Measurements from ENCODE around the gene CCDC171. TPM values are rescaled to one million over a fixed set of nuclear protein-coding genes. Genes with fewer than 3 reads are reported as not detected.

Gene CCDC171
- polyA plus RNA-seq, 3 donors: 0.08 to 0.17 (median 0.10) TPM

- H3K27ac Mint-ChIP-seq: no peak overlapping the region
- Histone ChIP-seq H3K4me2 (replicated peaks; ENCODE audit: extremely low read depth, low read length, poor library complexity, severe bottlenecking) (no peak overlapping the region), H3K79me2 (ENCODE audit: insufficient read depth, low read length) (no peaks in the 10 kb centered on the region), H3K27me3 (ENCODE audit: control insufficient read depth in 2 of 2, insufficient read depth in 2 of 2, low read length in 2 of 2) (no peaks in the 10 kb centered on the region), H3K9me3 (replicated peaks in 1 of 2; ENCODE audit: control insufficient read depth in 1 of 2, insufficient read depth in 1 of 2, low read length in 2 of 2) (no peaks in the 10 kb centered on the region), H3K4me1 (ENCODE audit: control insufficient read depth in 1 of 2, insufficient read depth in 2 of 2, low read length in 2 of 2) (no peaks in the 10 kb centered on the region), H3K4me3 (replicated peaks in 1 of 3; ENCODE audit: low read depth in 2 of 3, low read length in 3 of 3) (no peak overlapping the region), H2AFZ (ENCODE audit: insufficient read depth, low read depth, low read length, poor library complexity, severe bottlenecking) (no peak overlapping the region), H3K9ac (ENCODE audit: insufficient read depth, low read length, poor library complexity, severe bottlenecking) (no peak overlapping the region), H3K27ac (ENCODE audit: low read depth in 1 of 2, low read length in 2 of 2) (no peak overlapping the region), H3K36me3 (replicated peaks in 1 of 2; ENCODE audit: control insufficient read depth in 1 of 2, insufficient read depth in 2 of 2, low read length in 2 of 2) (no peaks in the 10 kb centered on the region), H4K20me1 (ENCODE audit: insufficient read depth, low read length) (no peaks in the 10 kb centered on the region)
- no CpG with 5 or more reads among the region's 2 CpGs for WGBS (ENCODE audit: insufficient coverage)
- no peaks in the 10 kb centered on the region for H3K36me3 Mint-ChIP-seq
- DNase-seq: no peak
- intact Hi-C loops (cut with micrococcal nuclease): no loop called here
- H3K4me1 Mint-ChIP-seq: no peaks in the 10 kb centered on the region
- no peak overlapping the region for H3K4me3 Mint-ChIP-seq
- H3K9me3 Mint-ChIP-seq: peaks cover 0 to 2% (median 0%) of the 10 kb centered on the region in 7 donors
- no peaks in the 10 kb centered on the region for H3K27me3 Mint-ChIP-seq (ENCODE audit: low read depth in 3 of 3)
- no peak for TF ChIP-seq CTCF (IDR thresholded peaks at IDR 0.05)
Measured at GRCh38 chr9:15851766-15852165, 298.9 kb downstream of the CCDC171 start.

GRCh38 chr9:15856591-15856990 is 303.7 kb downstream of the CCDC171 start:
- Histone ChIP-seq H3K36me3 (replicated peaks in 1 of 2; ENCODE audit: control insufficient read depth in 1 of 2, insufficient read depth in 2 of 2, low read length in 2 of 2) (no peaks in the 10 kb centered on the region), H3K9me3 (replicated peaks in 1 of 2; ENCODE audit: control insufficient read depth in 1 of 2, insufficient read depth in 1 of 2, low read length in 2 of 2) (peaks cover 0 to 3% of the 10 kb centered on the region in 2 donors), H3K4me3 (replicated peaks in 1 of 3; ENCODE audit: low read depth in 2 of 3, low read length in 3 of 3) (no peak overlapping the region), H3K27ac (ENCODE audit: low read depth in 1 of 2, low read length in 2 of 2) (no peak overlapping the region), H4K20me1 (ENCODE audit: insufficient read depth, low read length) (no peaks in the 10 kb centered on the region), H3K9ac (ENCODE audit: insufficient read depth, low read length, poor library complexity, severe bottlenecking) (no peak overlapping the region), H3K4me2 (replicated peaks; ENCODE audit: extremely low read depth, low read length, poor library complexity, severe bottlenecking) (no peak overlapping the region), H2AFZ (ENCODE audit: insufficient read depth, low read depth, low read length, poor library complexity, severe bottlenecking) (no peak overlapping the region), H3K27me3 (ENCODE audit: control insufficient read depth in 2 of 2, insufficient read depth in 2 of 2, low read length in 2 of 2) (no peaks in the 10 kb centered on the region), H3K4me1 (ENCODE audit: control insufficient read depth in 1 of 2, insufficient read depth in 2 of 2, low read length in 2 of 2) (no peaks in the 10 kb centered on the region), H3K79me2 (ENCODE audit: insufficient read depth, low read length) (no peaks in the 10 kb centered on the region)
- peaks cover 0 to 2% (median 0%) of the 10 kb centered on the region in 7 donors for H3K9me3 Mint-ChIP-seq
- H3K27ac Mint-ChIP-seq: no peak overlapping the region
- H3K4me1 Mint-ChIP-seq: no peaks in the 10 kb centered on the region
- no peaks in the 10 kb centered on the region for H3K27me3 Mint-ChIP-seq (ENCODE audit: low read depth in 3 of 3)
- H3K4me3 Mint-ChIP-seq: no peak overlapping the region
- no peak for DNase-seq
- intact Hi-C loops (cut with micrococcal nuclease): no loop called here
- no peak for TF ChIP-seq CTCF (IDR thresholded peaks at IDR 0.05)
- H3K36me3 Mint-ChIP-seq: no peaks in the 10 kb centered on the region

Measured in CD14-positive monocyte (primary cell).